HL-60 (cell line): Measurements from ENCODE around the gene CCDC24.

ENCODE experiments used
- POLR2AphosphoS5 ChIP-seq: IDR thresholded peaks from 2 replicates; pipeline ENCODE4 v1.6.1; 2012; ENCODE audit warnings: low read depth
- TF ChIP-seq, protein P1 (sequence below): IDR thresholded peaks from one replicate; pipeline ENCODE4 v1.5.1; 2011; ENCODE audit warnings: low read length, control low read depth, inconsistent platforms; ENCODE audit not compliant: insufficient read depth

- TF ChIP-seq POLR2AphosphoS5 = no peak
- TF ChIP-seq, protein P1, sequence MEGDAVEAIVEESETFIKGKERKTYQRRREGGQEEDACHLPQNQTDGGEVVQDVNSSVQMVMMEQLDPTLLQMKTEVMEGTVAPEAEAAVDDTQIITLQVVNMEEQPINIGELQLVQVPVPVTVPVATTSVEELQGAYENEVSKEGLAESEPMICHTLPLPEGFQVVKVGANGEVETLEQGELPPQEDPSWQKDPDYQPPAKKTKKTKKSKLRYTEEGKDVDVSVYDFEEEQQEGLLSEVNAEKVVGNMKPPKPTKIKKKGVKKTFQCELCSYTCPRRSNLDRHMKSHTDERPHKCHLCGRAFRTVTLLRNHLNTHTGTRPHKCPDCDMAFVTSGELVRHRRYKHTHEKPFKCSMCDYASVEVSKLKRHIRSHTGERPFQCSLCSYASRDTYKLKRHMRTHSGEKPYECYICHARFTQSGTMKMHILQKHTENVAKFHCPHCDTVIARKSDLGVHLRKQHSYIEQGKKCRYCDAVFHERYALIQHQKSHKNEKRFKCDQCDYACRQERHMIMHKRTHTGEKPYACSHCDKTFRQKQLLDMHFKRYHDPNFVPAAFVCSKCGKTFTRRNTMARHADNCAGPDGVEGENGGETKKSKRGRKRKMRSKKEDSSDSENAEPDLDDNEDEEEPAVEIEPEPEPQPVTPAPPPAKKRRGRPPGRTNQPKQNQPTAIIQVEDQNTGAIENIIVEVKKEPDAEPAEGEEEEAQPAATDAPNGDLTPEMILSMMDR = no peak
Observed at GRCh38 chr1:43977376-43978263, 13.8 kb upstream of the CCDC24 start.
